Panc1 (cell line): ENCODE data around the gene IFNG-AS1. TPM values are rescaled to one million over a fixed set of nuclear protein-coding genes. Genes with fewer than 3 reads are reported as not detected.

Experiments
- ATAC-seq: fragments of 200-7000 bp; cut with Tn5 transposase; 2 replicates; pipeline ENCODE4 v1.9.1; 2020; ENCODE audit warnings: mild to moderate bottlenecking, moderate library complexity
- BruUV-seq: library from RNA; stranded (reverse); fragments of 400-500 nt; replicated peaks from 2 replicates; lab custom pipeline; 2021; lab: Mats Ljungman, UMichigan
- CTCF ChIA-PET: fragments of 300-600 bp; sonication (Branson Sonifier 250); formaldehyde crosslinking; loops from one replicate; lab custom pipeline; 2022; ENCODE audit warnings: antibody characterized with exemption; lab: Charles Lee
- POLR2A ChIA-PET: fragments of 300-600 bp; sonication (Branson Sonifier 250); formaldehyde crosslinking; loops from one replicate; lab custom pipeline; 2022; ENCODE audit warnings: antibody characterized with exemption; lab: Charles Lee
- DNase-seq: peaks from one replicate; pipeline ENCODE4 v3.0.0-alpha.2; 2010; ENCODE audit warnings: low read depth, low spot score
- H3K27ac ChIP-seq: 2 replicates; pipeline ENCODE4 v1.5.1; 2011; ENCODE audit warnings: mild to moderate bottlenecking, low read length, inconsistent platforms
- H3K27me3 ChIP-seq: fragments of 200-500 bp; sonication (Bioruptor generic); 2 replicates; pipeline ENCODE4 v1.6.0; 2014; ENCODE audit warnings: low read length, inconsistent platforms; ENCODE audit not compliant: control insufficient read depth, insufficient read depth
- H3K36me3 ChIP-seq: fragments of 200-500 bp; sonication (Bioruptor generic); 2 replicates; pipeline ENCODE4 v1.5.1; 2014; ENCODE audit warnings: inconsistent platforms, mild to moderate bottlenecking, low read length, moderate library complexity; ENCODE audit not compliant: control insufficient read depth, insufficient read depth
- H3K4me1 ChIP-seq: 2 replicates; pipeline ENCODE4 v1.5.1; 2011; ENCODE audit warnings: inconsistent platforms, mild to moderate bottlenecking, low read length, moderate library complexity; ENCODE audit not compliant: control insufficient read depth, insufficient read depth
- H3K4me3 ChIP-seq, 2 experiments: 2 replicates each; pipeline ENCODE4 v1.5.1; 2011 to 2012; ENCODE audit warnings: low read depth in 2 of 2, low read length in 2 of 2, mild to moderate bottlenecking in 2 of 2, inconsistent platforms in 1 of 2, moderate library complexity in 1 of 2
- H3K9me3 ChIP-seq: fragments of 200-500 bp; sonication (Bioruptor generic); 2 replicates; pipeline ENCODE4 v1.5.1; 2014; ENCODE audit warnings: low read depth, mild to moderate bottlenecking, inconsistent platforms, low read length, moderate library complexity; ENCODE audit not compliant: control insufficient read depth, insufficient read depth
- CTCF ChIP-seq: fragments of 450-650 bp; IDR thresholded peaks from 2 replicates; pipeline ENCODE4 v1.5.1; 2017; ENCODE audit warnings: mild to moderate bottlenecking
- POLR2AphosphoS5 ChIP-seq: IDR thresholded peaks from 2 replicates; pipeline ENCODE4 v1.6.1; 2012; ENCODE audit warnings: mild to moderate bottlenecking, low read depth, low read length, moderate library complexity
- SIN3A ChIP-seq: IDR thresholded peaks from 2 replicates; pipeline ENCODE4 v1.6.1; 2012; ENCODE audit warnings: low read depth, mild to moderate bottlenecking, low read length, moderate library complexity, borderline replicate concordance; ENCODE audit not compliant: insufficient read depth
- TCF7L2 ChIP-seq: IDR thresholded peaks from 2 replicates; pipeline ENCODE4 v1.6.1; 2011; ENCODE audit warnings: mild to moderate bottlenecking, low read depth, low read length, inconsistent platforms
- in situ Hi-C: cut with HindIII; loops from 2 replicates; pipeline ENCODE4 v1.10.0; 2016; ENCODE audit warnings: low sequenced_read_pairs, low pct_unique_long_range_greater_than_20kb
- intact Hi-C: fragments of 100-400 bp; cut with micrococcal nuclease; formaldehyde crosslinking; loops from one replicate; pipeline ENCODE4 v1.10.0; 2022; ENCODE audit not compliant: unreplicated experiment
- total RNA-seq: library from RNA; stranded (reverse); gene quantifications from one replicate; pipeline ENCODE4 v1.2.1, GENCODE V29; 2021; ENCODE audit not compliant: unreplicated experiment
- TF ChIP-seq, protein P1 (sequence below), 2 experiments: IDR thresholded peaks; 2 replicates each; pipeline ENCODE4 v1.6.1; 2011 to 2012; ENCODE audit warnings: low read depth in 2 of 2, control low read depth in 1 of 2, low read length in 1 of 2, mild to moderate bottlenecking in 1 of 2, moderate library complexity in 1 of 2; ENCODE audit not compliant: insufficient read depth in 1 of 2

The IFNG-AS1 gene
- total RNA-seq, 1 experiment from 2014 or later, result not detected

GRCh38 chr12:68036642-68037041 is 47.4 kb downstream of the IFNG-AS1 start:
- no peak for ATAC-seq
- TF ChIP-seq TCF7L2 (no peak), SIN3A (no peak), CTCF (no peak), POLR2AphosphoS5 (no peak)
- TF ChIP-seq, protein P1, sequence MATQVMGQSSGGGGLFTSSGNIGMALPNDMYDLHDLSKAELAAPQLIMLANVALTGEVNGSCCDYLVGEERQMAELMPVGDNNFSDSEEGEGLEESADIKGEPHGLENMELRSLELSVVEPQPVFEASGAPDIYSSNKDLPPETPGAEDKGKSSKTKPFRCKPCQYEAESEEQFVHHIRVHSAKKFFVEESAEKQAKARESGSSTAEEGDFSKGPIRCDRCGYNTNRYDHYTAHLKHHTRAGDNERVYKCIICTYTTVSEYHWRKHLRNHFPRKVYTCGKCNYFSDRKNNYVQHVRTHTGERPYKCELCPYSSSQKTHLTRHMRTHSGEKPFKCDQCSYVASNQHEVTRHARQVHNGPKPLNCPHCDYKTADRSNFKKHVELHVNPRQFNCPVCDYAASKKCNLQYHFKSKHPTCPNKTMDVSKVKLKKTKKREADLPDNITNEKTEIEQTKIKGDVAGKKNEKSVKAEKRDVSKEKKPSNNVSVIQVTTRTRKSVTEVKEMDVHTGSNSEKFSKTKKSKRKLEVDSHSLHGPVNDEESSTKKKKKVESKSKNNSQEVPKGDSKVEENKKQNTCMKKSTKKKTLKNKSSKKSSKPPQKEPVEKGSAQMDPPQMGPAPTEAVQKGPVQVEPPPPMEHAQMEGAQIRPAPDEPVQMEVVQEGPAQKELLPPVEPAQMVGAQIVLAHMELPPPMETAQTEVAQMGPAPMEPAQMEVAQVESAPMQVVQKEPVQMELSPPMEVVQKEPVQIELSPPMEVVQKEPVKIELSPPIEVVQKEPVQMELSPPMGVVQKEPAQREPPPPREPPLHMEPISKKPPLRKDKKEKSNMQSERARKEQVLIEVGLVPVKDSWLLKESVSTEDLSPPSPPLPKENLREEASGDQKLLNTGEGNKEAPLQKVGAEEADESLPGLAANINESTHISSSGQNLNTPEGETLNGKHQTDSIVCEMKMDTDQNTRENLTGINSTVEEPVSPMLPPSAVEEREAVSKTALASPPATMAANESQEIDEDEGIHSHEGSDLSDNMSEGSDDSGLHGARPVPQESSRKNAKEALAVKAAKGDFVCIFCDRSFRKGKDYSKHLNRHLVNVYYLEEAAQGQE (IDR thresholded peaks at IDR 0.05; ENCODE audit: insufficient read depth in 1 of 2, low read depth in 2 of 2, low read length in 1 of 2), result no peak
- no peak overlapping the region for H3K27ac ChIP-seq
- no peaks in the 10 kb centered on the region for H3K27me3 ChIP-seq
- no peaks in the 10 kb centered on the region for H3K9me3 ChIP-seq
- DNase-seq, result no peak
- H3K36me3 ChIP-seq, result no peaks in the 10 kb centered on the region
- ChIA-PET CTCF (interaction anchor here (0.6 kb wide), 1 partner anchor 12 kb away, joined by 3 read pairs; no protein-coding TSS in a partner anchor), POLR2A (no interaction called here)
- BruUV-seq, result no TSS peak
- in situ Hi-C loops (no loop called here), intact Hi-C loops (no loop called here)
- H3K4me3 ChIP-seq, result no peak overlapping the region
- H3K4me1 ChIP-seq, result no peaks in the 10 kb centered on the region

DNA sequence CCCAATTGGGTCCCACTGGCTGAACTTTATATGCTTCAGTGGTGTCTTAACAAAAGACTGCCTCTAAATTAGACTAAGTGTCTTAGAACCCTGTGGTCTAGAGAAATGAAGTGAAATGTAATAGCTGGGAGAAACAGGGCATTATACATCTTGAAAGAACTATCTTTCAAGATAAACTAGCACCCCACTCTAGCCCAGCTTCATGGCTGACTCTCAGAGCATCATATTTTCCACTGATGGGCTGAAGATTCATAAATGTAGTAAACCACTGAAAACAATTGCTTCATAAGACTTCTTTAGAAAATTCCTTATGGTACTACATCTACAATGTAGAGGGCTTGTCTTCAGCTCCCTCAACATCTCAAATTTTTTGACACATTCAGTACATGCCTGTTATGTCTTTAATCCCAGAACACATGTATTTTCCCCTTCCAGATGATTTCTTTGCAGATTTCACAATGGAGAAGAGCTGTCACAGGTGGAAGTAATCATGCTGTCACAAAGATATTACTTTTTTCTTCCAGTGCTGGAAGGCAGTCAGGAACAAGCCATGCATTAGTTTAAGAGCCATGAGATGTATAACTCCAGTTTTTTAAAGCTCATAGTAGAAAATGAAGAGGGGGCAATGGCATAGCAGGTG is 48.5 kb downstream of the IFNG-AS1 start:
- no peaks in the 10 kb centered on the region for H3K9me3 ChIP-seq
- ATAC-seq (no peak), DNase-seq (no peak)
- H3K27ac ChIP-seq, result no peak overlapping the region
- no TSS peak for BruUV-seq
- TF ChIP-seq CTCF (no peak), SIN3A (no peak), TCF7L2 (no peak), POLR2AphosphoS5 (no peak)
- TF ChIP-seq, protein P1 (IDR thresholded peaks at IDR 0.05; ENCODE audit: insufficient read depth in 1 of 2, low read depth in 2 of 2, low read length in 1 of 2), result no peak
- H3K4me3 ChIP-seq, result no peak overlapping the region
- ChIA-PET POLR2A (no interaction called here), CTCF (interaction anchor here (0.6 kb wide), 2 partner anchors 111 to 681 kb away, joined by 3 to 4 read pairs; no protein-coding TSS in a partner anchor)
- no peaks in the 10 kb centered on the region for H3K36me3 ChIP-seq
- intact Hi-C loops, result no loop called here
- H3K4me1 ChIP-seq, result no peaks in the 10 kb centered on the region; the same call in 1 of the 2 replicates
- no peaks in the 10 kb centered on the region for H3K27me3 ChIP-seq
- in situ Hi-C loops, result no loop called here
